ENCODE data around the gene DICER1. TPM values are rescaled to one million over a fixed set of nuclear protein-coding genes. Genes with fewer than 3 reads are reported as not detected.

The DICER1 gene
- total and polyA plus RNA-seq, 12 donors = 7.1 to 81.5 (median 32.1) TPM

DNA sequence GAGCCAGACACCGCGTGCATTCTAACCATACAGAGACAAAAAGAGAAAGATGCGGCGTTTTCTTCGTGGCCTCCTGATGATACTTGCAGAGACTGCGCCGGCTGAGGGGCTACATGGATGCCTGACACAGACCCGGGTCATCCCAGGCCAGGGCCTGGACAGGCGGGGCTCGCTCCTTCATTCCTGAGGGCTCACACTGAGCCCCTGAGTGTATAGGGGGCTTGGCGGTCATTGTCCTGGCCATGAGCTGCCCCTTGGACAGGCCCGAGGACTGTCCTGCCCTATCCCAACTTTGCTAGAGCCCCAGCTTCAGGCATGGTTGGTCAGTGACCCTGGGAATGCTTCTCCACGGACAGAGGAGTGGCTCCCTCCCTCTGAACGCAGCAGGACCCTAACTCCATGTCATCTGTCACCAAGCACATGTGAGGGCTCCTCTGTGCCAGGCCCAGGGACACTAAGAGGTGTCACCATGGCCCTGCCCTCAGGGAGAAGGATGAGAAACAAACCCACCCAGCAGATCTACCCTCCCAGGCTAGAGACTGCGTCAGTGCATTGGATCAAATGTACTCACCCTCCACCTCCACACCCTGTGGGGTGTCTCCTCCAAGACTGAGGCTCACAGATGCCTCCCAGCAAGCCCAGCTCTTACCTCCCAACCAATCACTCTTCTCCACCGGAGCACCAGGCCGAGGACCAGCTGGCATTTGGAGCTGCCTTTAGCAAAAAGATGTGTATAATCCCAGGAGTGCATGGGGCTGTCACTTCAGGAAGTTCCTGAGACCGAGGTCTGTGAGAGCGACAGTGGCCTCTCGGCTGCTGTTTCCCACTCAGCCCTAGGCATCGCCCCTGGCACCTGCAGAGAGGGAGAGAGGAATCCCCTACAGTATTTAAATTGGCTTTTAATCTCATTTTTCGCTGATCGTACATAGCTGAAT lies 102.7 kb downstream of the DICER1 start:
- DNase-seq = no peak
- intact Hi-C loops (cut with DNase I) = no loop called here
- no peak for TF ChIP-seq POLR2A (IDR thresholded peaks at IDR 0.05)
- TF ChIP-seq, protein P1, sequence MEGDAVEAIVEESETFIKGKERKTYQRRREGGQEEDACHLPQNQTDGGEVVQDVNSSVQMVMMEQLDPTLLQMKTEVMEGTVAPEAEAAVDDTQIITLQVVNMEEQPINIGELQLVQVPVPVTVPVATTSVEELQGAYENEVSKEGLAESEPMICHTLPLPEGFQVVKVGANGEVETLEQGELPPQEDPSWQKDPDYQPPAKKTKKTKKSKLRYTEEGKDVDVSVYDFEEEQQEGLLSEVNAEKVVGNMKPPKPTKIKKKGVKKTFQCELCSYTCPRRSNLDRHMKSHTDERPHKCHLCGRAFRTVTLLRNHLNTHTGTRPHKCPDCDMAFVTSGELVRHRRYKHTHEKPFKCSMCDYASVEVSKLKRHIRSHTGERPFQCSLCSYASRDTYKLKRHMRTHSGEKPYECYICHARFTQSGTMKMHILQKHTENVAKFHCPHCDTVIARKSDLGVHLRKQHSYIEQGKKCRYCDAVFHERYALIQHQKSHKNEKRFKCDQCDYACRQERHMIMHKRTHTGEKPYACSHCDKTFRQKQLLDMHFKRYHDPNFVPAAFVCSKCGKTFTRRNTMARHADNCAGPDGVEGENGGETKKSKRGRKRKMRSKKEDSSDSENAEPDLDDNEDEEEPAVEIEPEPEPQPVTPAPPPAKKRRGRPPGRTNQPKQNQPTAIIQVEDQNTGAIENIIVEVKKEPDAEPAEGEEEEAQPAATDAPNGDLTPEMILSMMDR (IDR thresholded peaks at IDR 0.05) = no peak
- Histone ChIP-seq H3K9me3 (replicated peaks in 1 of 3) (no peaks in the 10 kb centered on the region), H3K36me3 (replicated peaks in 1 of 2) (no peaks in the 10 kb centered on the region), H3K4me1 (replicated peaks in 1 of 2) (no peaks in the 10 kb centered on the region), H3K4me3 (no peak overlapping the region), H3K27ac (no peak overlapping the region), H3K27me3 (no peaks in the 10 kb centered on the region)
- 89 to 94% (median 90%) methylated on average over 18 to 23 of the region's 23 CpGs for WGBS, 4 donors

DNA sequence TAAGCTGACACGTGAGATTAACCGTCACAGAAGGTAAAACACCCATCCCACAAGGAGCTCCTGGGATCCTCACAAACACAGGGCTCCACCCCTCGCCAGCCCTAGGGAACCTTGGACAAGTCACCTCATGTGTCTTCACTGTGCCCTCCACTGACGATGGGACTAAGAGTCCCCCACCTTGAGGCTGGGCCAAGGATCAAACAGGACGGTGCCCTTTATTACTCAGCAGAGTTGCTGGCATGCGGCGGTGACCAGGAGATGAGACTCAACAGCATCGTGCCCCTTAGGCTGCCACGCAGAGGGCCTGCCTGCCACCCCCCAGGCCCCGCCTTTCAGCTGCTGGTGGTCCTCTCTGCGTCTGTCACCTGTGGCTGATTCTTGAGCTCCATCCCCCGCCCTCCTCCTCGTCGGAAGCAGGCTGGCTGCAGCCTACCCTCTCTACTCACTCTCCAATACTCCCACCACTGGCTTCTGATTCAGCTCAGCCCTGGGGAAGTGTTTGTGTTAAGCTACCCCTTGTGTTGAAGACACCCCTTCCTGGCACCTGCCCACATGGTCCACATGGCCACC lies 105.2 kb downstream of the DICER1 start:
- Histone ChIP-seq H3K4me3 (no peak overlapping the region), H3K27me3 (no peaks in the 10 kb centered on the region), H3K4me1 (replicated peaks in 1 of 2) (no peaks in the 10 kb centered on the region), H3K27ac (no peak overlapping the region), H3K36me3 (replicated peaks in 1 of 2) (no peaks in the 10 kb centered on the region), H3K9me3 (replicated peaks in 1 of 3) (no peaks in the 10 kb centered on the region)
- peak in 1 of 7 donors; percentile 27 for DNase-seq
- intact Hi-C loops (cut with DNase I) = no loop called here
- 78 to 87% (median 84%) methylated on average over 9 to 14 of the region's 14 CpGs for WGBS, 4 donors
- no peak for TF ChIP-seq POLR2A (IDR thresholded peaks at IDR 0.05)
- TF ChIP-seq, protein P1 (IDR thresholded peaks at IDR 0.05) = no peak

DNA sequence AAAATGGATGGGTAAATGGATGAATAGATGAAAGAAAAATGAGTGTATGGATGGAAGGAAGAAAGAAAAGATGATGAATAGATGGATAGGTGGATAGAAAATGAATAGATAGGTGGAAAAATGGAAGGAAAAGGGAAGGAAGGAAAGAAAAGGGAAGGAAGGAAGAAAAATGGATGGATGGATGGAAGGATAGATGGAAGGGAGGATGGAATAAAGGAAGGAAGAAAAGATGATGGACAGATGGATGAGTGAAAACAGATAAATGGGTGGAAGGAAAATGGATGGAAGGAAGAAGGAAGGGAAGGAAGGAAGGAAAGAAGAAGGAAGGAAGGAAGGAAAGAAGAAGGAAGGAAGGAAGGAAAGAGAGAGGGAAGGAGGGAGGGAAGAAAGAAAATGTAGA lies 107.4 kb downstream of the DICER1 start:
- no peak overlapping the region for H3K27ac ChIP-seq
- H3K4me1 ChIP-seq (replicated peaks in 1 of 2) = no peaks in the 10 kb centered on the region
- intact Hi-C loops (cut with DNase I) = no loop called here
- H3K36me3 ChIP-seq (replicated peaks in 1 of 2) = no peaks in the 10 kb centered on the region
- H3K4me3 ChIP-seq = no peak overlapping the region
- peaks cover 3% of the 10 kb centered on the region for H3K27me3 ChIP-seq
- H3K9me3 ChIP-seq (replicated peaks in 1 of 3) = no peaks in the 10 kb centered on the region
- TF ChIP-seq, protein P1 (IDR thresholded peaks at IDR 0.05) = no peak
- no peak for TF ChIP-seq POLR2A (IDR thresholded peaks at IDR 0.05)
- no peak for DNase-seq

DNA sequence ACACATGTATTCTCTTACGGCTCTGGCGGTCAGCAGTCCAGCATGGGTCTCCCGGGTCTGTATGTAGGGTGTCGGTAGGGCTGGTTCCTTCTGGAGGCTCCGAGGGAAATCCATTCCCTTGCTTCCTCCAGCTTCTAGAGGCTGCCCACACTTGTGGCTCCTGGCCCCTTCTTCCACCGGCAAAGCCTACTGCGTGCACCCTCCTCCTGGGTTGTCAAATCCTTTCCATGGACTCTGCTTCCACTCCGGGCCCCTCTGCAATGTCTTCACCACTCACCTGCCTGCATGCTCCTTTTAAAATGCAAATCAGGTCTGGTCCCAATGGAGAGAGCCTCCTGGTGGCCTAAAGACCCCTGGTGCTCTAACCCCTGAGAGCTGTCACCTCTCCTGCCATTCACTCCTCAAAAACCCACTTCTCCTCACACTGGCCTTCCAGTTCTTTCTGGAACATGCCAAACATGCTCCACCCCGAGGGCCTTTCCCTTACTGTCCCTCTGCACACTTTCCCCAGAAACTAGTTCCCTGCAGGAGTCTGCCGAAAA lies 108.5 kb downstream of the DICER1 start:
- intact Hi-C loops (cut with DNase I) = no loop called here
- WGBS, 4 donors = 82 to 91% (median 88%) methylated on average over 9 to 10 of the region's 10 CpGs
- no peaks in the 10 kb centered on the region for H3K9me3 ChIP-seq (replicated peaks in 1 of 3)
- peaks cover 3% of the 10 kb centered on the region for H3K27me3 ChIP-seq
- TF ChIP-seq POLR2A (IDR thresholded peaks at IDR 0.05) = no peak
- TF ChIP-seq, protein P1 (IDR thresholded peaks at IDR 0.05) = no peak
- H3K36me3 ChIP-seq (replicated peaks in 1 of 2) = no peaks in the 10 kb centered on the region
- H3K4me1 ChIP-seq (replicated peaks in 1 of 2) = no peaks in the 10 kb centered on the region
- no peak overlapping the region for H3K4me3 ChIP-seq
- no peak overlapping the region for H3K27ac ChIP-seq
- no peak for DNase-seq

Data from adrenal gland (tissue), 12 donors.